GM18526 (cell line): ENCODE results near the gene C12orf60.

Experiments
- POLR2A ChIP-seq: IDR thresholded peaks from 3 replicates; pipeline ENCODE4 v1.6.1; 2011; ENCODE audit not compliant: insufficient read length; ENCODE audit errors: extremely low read depth

C12orf60 gene, protein sequence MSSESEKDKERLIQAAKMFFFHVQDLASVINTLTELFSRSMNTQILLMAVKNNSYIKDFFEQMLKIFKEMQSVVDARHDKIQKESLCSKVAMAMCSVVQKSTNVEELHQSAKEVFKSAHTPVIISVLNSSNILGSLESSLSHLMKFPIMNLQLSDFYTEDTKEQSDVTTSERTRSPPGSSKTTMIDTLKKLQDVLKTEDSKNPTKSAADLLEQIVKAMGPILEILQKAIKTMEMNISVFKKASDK

DNA sequence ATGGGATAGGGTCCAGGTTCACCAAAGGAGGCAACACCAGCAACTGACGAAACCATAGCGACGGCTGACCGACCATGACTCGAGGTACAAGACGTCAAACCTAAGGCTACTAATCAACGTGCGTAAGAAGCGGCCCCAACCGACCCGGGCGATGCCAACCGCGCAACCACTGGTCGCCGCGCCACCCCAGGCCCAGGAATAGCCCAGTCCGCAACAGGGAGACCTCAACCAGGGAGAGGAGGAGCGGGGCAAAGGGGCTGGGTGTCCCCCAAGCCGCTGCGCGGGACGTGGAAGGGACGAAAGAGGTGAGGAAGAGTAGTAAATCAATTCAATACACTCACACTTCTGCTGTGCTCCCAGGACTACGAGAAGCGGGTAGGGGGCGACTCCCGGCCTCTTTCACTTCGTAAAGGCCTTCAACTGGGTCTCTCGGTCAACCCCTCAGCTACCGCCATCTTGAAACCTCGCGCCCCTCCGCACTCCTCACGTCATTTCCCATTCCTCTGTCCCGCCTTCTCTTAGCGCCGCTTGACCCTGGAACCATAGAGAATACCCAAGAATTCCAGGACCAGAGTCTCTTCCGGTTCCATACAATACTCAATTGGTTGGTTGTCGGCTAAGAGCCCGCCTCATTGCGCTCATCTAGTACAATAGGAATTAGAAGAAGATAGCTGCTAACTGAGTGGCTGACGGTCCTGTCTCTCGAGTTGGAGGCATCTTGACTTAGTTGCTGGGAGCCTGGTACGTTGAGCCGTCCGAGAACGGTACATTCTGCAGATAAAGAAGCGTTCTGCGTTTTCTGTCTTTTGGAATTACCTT lies at the start of gene C12orf60, which contains the start of gene WBP11:
TSS of gene C12orf60 (plus strand) at position 660 of the 819 bp plus-strand sequence. CDS start 19,266 bp downstream, outside the sequence.
TSS of gene WBP11 (minus strand) at position 468 of the 819 bp plus-strand sequence. CDS start 2,095 bp downstream, outside the sequence.
- TF ChIP-seq POLR2A: peak; percentile 84

DNA sequence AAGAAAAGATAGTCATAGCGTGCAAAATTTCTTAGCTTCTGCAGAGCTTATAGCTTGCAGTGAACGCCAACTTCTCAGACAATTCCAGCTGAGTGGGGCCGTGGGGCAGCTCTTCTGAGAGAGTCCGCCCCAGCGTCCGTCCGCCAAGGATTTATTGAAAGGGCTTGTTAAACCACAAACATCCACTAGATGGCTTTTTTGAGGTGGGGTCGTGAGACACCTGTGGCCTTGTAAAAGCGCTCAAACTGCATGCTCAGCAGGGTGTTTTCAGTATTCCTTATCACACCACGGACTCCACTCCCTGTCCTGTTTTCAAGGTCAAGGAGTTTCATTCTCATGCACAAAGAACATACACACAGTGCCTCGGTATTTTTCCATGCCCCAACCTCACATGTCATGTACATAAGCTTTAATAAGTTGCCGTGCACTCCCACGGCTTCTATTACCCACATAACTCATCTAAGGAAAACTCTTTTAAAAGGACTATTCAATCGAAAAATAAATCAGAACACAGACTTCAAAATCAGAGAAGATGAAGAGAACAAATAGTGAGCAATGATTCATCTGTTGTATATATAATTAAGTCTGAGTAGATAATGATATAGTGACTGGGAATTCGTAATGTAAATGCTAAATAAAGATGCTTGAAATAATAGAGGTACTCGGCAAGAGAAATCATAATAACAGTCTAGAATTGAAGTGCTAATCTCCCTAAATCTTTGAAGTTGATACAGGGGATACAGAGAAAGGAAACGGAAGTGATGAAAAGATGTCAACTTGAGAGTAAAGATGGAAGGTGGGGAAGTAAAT lies 46.9 kb upstream of the C12orf60 start:
- no peak for TF ChIP-seq POLR2A

DNA sequence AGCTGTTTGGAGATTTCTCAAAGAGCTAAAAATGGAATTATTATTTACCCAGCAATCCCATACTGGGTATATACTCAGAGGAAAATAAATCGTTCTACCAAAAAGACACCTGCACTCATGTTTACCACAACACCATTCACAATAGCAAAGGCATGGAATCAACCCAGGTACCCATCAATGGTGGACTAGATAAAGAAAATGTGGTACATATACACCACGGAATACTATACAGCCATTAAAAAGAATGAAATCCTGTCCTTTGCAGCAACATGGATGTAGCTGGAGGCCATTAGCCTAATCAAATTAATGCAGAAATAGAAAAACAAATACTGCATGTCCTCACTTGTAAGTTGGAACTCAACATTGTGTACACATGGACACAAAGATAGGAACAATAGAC lies 38.1 kb upstream of the C12orf60 start:
- no peak for TF ChIP-seq POLR2A

DNA sequence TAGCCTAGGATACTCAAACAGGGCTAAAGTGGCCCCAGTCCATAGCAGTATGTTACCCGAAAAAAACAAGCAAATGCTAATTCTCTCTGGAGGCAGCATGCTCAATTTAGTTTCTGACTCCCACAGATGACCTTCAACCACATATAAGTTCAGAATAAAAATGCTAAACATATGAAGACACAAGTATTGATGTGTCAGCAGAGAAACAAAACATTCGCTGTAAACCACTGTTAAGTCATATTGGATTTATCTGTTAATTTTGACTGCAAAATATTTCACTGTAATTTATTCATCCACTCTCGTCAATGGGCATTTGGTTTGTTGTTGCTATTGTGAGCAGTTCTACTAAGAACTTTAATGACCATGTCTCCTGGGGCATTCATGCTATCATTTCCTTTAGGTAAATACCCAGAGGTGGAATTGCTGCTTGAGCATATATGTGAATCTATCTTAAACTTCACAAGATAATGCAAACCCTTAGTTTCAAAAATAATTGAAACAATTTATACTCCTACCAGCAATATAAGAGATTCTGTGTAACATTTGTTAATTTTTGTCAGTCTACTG lies 36.7 kb upstream of the C12orf60 start:
- TF ChIP-seq POLR2A: no peak

DNA sequence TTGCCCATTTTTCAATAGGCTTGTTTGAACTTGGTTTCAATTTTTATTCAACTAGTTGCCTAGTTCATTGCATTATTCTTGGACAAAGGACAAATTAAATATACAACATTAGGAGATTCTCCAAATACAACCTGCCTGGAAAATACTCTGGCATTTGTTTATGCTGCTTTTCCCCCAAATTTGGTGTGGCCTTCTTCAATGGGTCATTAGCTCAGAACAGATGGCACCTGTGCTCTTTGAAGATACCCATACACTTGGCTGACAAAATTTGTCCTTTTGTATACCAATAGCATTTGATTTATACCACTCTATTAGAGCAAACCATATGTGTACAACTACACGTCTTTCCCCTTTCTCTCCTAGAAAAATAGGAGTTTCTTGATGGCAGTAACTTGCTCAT lies 35.9 kb upstream of the C12orf60 start:
- TF ChIP-seq POLR2A: no peak

DNA sequence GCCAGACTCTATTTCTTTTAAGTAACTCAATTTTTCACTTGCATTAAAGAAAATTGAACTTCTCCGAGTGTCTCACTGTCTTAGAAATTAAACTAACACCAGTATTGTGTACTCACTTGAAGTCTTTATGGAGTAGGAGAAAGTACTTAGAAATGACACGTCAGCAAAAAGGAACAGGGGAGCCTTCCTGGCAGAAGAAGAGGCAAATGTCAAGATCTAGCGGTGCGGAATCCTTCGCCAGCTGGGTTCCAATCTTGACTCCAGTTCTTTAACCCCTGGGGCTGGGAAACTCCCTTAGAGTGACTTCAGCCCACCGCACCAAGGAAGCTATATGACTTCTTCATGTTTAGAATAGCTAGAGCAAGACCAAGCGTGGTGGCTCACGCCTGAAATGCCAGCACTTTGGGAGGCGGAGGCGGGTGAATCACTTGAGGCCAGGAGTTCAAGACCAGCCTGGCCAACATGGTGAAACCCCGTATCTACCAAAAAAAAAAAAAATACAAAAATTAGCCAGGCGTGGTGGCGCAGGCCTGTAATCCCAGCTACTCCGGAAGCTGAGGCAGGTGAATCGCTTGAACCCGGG lies 34.6 kb upstream of the C12orf60 start:
- no peak for TF ChIP-seq POLR2A

DNA sequence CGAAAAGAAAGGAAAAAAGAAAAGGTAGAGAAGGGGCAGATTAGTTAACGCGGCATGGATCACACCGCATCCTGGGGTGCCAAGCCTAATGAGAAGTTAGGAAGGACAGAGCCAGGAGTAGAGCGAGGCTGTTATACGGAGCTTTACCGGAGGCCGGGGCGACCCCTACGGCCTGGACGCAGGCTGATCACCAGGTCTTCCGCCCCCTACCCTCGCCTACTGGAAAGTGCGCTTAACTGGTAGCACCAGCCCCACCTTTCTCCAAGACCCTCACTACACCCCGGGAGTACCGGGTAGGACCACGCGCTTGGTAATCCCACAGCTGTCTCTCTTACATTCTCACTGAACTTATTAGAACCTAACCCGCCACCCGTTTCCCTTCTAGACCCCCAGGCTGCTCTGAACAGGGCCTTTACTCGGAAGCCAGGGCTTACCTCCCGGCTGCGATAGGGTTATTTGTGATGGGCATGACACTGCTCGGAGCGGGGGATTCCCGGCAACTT lies 34.0 kb upstream of the C12orf60 start:
- no peak for TF ChIP-seq POLR2A

DNA sequence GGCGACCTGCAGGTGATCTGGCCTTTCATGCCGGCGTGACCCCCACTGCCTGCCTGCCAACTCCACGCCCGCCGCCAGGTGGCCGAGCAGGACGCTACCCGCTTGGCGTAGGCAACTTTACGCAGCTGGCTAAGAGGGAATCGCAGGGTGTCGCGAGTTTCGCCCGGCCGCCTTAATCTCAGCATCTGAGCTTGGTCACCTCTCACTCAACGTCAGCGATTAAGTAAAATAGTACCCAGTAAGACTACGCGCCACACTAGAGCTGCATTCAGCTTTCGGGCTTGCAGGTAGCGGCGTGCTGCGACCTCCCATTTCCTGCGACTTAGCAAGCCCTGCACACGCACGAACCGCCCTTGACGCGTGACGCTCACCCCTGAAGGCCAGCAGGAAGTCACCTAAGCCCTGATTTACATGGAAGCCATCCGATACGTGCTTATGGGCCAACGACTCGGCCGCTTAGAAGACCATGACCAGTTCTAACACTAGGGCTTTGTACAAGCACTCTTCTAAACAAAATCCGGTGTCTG lies 33.4 kb upstream of the C12orf60 start:
- TF ChIP-seq POLR2A: peak; percentile 92

DNA sequence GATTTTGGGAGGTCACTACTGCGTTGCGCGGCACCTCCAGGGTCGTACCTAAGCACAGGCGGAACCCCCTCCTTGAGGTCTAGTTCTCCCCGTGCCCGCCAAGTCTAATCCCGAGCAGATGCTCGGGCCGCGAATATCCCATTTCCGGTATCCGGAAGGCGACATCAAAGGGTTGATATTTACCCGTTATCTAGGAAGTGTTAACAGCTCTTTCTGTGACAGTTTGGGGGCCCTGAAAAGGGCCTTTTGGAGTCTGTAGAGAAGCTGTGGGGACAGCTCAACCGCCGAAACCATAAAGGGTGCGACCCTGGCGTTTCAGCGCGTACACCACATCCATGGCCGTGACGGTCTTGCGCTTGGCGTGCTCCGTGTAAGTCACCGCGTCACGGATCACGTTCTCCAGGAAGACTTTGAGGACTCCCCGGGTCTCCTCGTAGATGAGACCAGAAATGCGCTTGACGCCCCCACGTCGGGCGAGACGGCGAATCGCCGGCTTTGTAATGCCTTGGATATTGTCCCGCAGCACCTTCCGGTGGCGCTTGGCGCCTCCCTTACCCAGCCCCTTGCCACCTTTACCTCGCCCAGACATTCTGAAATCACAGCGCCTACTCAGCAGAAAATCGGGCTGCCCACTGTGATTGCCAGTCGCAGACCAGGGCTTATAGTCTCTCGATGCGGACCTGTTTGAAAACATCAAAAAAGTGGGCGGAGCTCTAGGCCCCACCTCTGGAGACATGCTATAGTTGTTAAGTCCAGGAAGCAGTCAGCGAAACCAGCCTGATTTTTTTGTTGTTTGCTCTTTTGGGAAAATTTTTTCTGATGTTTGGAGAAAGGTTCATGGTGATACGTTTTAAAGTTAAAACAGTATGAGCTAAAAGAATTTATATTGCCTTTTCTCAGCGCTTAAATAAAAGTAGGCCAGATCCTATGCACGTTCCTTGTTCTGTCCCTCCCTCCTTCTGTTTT lies 32.7 kb upstream of the C12orf60 start:
- peak; percentile 100 for TF ChIP-seq POLR2A

DNA sequence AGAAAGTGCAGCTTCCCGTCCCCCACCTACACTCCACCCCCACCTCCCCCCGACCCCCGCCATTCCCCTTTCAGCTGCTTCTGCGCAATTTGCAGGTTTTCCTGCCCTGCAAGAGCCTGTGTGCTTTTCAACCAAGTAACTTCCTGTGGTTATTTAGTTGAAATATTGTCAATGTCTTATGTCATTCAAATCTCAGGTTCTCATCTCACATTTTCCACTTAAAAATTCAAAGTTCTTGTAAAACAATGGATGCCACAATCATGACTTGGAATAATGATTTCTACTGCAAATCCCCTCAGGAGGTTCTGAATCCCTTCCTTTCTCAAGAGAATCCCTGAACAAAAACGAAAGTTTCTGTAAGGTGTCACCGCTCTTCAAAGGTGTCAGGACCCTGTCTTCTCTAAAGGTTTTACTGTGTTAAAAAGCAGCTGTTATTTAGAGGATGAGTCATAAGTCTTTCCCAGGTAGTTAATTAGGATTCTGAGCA lies 31.8 kb upstream of the C12orf60 start:
- TF ChIP-seq POLR2A: no peak

DNA sequence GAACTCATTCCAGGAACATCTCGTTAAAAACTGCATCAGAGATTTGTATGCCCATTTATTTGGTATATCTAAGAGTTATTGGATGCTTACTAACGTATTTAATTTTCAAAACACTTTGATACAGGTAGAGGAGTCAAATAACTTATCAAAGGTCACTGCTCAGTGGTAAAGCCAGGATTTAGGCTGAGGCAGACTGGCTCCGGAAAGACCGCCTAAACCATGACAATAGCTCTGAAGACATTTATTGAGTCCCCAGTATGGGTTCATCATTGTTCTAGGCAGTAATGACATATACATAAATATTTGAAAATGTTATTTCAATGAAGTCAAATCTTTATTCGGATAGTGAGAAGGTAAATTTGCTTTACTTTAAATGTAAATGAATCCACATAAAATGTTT lies 30.5 kb upstream of the C12orf60 start:
- no peak for TF ChIP-seq POLR2A

DNA sequence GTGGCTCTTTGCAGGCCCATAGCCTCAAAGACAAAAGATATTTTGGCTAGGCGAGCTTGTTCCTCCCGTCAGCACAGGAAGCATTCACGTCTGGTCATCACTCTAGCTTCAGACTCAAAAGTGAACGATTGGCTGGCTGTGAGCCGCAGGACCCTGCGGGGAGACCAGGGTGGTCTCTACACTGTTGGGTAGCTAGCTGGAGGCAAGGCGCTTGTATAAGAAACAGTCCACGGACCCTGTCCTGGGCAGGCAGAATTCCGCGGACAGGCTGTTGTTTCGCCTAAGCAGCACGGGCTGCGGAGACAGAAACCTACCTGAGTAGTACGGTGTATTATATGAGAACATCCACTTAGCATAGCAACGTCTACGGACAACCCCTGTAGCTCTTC lies 29.8 kb upstream of the C12orf60 start:
- TF ChIP-seq POLR2A: peak; percentile 31
